Measurements from ENCODE around the gene PANK4.

PANK4 gene

GRCh38 chr1:2538872-2539271, 12.5 kb upstream of the PANK4 start:
- TF ChIP-seq, protein P1, sequence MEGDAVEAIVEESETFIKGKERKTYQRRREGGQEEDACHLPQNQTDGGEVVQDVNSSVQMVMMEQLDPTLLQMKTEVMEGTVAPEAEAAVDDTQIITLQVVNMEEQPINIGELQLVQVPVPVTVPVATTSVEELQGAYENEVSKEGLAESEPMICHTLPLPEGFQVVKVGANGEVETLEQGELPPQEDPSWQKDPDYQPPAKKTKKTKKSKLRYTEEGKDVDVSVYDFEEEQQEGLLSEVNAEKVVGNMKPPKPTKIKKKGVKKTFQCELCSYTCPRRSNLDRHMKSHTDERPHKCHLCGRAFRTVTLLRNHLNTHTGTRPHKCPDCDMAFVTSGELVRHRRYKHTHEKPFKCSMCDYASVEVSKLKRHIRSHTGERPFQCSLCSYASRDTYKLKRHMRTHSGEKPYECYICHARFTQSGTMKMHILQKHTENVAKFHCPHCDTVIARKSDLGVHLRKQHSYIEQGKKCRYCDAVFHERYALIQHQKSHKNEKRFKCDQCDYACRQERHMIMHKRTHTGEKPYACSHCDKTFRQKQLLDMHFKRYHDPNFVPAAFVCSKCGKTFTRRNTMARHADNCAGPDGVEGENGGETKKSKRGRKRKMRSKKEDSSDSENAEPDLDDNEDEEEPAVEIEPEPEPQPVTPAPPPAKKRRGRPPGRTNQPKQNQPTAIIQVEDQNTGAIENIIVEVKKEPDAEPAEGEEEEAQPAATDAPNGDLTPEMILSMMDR (conservative IDR thresholded peaks at IDR 0.05; ENCODE audit: low read length), result no peak
- H3K4me3 ChIP-seq (ENCODE audit: low read length), result no peak overlapping the region
- no peak for DNase-seq (ENCODE audit: low read depth)

- H3K4me3 ChIP-seq (ENCODE audit: low read length), result no peak overlapping the region
- no peak for DNase-seq (ENCODE audit: low read depth)
- TF ChIP-seq, protein P1 (conservative IDR thresholded peaks at IDR 0.05; ENCODE audit: low read length), result no peak
Observed at GRCh38 chr1:2538376-2538775, 12.0 kb upstream of the PANK4 start.

- no peak for DNase-seq (ENCODE audit: low read depth)
- TF ChIP-seq, protein P1 (conservative IDR thresholded peaks at IDR 0.05; ENCODE audit: low read length), result no peak
- no peak overlapping the region for H3K4me3 ChIP-seq (ENCODE audit: low read length)
Observed at GRCh38 chr1:2537784-2538115, 11.4 kb upstream of the PANK4 start.

DNA sequence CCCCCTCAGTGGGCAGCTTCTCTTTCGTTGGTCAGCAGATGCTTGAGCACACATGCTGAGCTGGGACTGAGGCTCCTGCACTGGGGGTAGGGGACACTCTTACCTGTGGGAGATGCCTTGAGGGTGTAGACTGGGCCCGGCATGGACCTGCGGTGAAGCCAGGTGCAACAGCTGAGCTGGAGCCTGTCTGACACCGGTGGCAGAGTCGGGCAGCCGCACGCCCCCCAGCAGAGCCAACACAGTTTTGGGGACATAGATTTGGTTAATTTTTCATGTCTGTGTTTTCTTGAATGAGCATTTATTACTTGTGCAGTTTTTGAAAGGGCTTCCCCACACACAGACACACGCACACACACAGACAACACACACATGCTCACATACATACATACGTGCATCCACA, 9.6 kb upstream of the PANK4 start:
- H3K4me3 ChIP-seq (ENCODE audit: low read length), result no peak overlapping the region
- TF ChIP-seq, protein P1 (conservative IDR thresholded peaks at IDR 0.05; ENCODE audit: low read length), result no peak
- no peak for DNase-seq (ENCODE audit: low read depth)

DNA sequence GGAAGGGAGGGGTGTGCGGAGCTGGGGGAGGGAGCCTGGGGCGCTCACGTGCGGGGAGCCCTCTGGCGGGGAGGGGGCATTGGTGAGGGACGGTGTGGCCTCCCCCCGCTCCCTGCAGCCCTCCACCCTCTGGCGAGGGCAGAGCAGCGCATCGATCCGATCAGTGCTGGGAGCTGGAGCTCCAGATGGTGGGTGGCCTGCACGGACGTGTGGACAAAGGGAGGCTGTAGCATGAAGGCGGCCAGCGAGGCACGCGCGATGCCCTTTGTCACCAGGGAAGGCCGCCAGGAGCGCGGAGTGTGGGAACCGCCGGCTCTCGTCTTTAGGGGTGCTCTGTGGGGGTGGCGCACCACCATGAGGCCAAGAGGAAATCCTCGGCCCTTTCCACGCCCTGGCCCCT, 9.1 kb upstream of the PANK4 start:
- TF ChIP-seq, protein P1 (conservative IDR thresholded peaks at IDR 0.05; ENCODE audit: low read length), result no peak
- H3K4me3 ChIP-seq (ENCODE audit: low read length), result no peak overlapping the region
- DNase-seq (ENCODE audit: low read depth), result no peak

- peak; percentile 34 for DNase-seq (ENCODE audit: low read depth)
- TF ChIP-seq, protein P1 (conservative IDR thresholded peaks at IDR 0.05; ENCODE audit: low read length), result no peak
- H3K4me3 ChIP-seq (ENCODE audit: low read length), result no peak overlapping the region
Observed at GRCh38 chr1:2534687-2535441, 8.5 kb upstream of the PANK4 start.

GRCh38 chr1:2534315-2534686, 7.9 kb upstream of the PANK4 start:
- TF ChIP-seq, protein P1 (conservative IDR thresholded peaks at IDR 0.05; ENCODE audit: low read length), result no peak
- H3K4me3 ChIP-seq (ENCODE audit: low read length), result no peak overlapping the region
- no peak for DNase-seq (ENCODE audit: low read depth)
